HepG2 (cell line): Measurements from ENCODE around the gene DSTN. TPM values are rescaled to one million over a fixed set of nuclear protein-coding genes. Genes with fewer than 3 reads are reported as not detected.

ENCODE experiments used
- ARNTL ChIP-seq: sonication (generic); formaldehyde crosslinking; IDR thresholded peaks from 2 replicates; pipeline ENCODE4 v1.4.0; 2020; ENCODE audit warnings: mild to moderate bottlenecking, missing genetic modification reagents
- JDP2 ChIP-seq: sonication (generic); formaldehyde crosslinking; IDR thresholded peaks from 2 replicates; pipeline ENCODE4 v1.8.1; 2022; ENCODE audit warnings: missing genetic modification reagents, borderline replicate concordance
- RBM39 ChIP-seq: fragments of 200-400 bp; formaldehyde crosslinking; IDR thresholded peaks from one replicate; pipeline ENCODE4 v1.6.1; 2018; ENCODE audit warnings: antibody characterized with exemption, mild to moderate bottlenecking, low read depth, low read length; ENCODE audit not compliant: poor library complexity, severe bottlenecking
- SNRNP70 ChIP-seq: fragments of 200-400 bp; formaldehyde crosslinking; IDR thresholded peaks from 2 replicates; pipeline ENCODE4 v1.6.1; 2017; ENCODE audit warnings: mild to moderate bottlenecking, low read depth, low read length, moderate library complexity
- TMF1 ChIP-seq: sonication (generic); formaldehyde crosslinking; IDR thresholded peaks from 2 replicates; pipeline ENCODE4 v1.8.1; 2022; ENCODE audit warnings: low read depth, missing genetic modification reagents
- XRCC5 ChIP-seq: fragments of 200-400 bp; formaldehyde crosslinking; optimal IDR thresholded peaks from 2 replicates; pipeline ENCODE3; 2017; ENCODE audit warnings: mild to moderate bottlenecking, low read length
- ZFP90 ChIP-seq: sonication (generic); formaldehyde crosslinking; IDR thresholded peaks from 2 replicates; pipeline ENCODE4 v1.8.0; 2022; ENCODE audit warnings: missing genetic modification reagents, mild to moderate bottlenecking, inconsistent platforms, borderline replicate concordance
- ZNF142 ChIP-seq: sonication (generic); formaldehyde crosslinking; IDR thresholded peaks from 2 replicates; pipeline ENCODE4 v1.4.0; 2020; ENCODE audit warnings: missing genetic modification reagents
- ZNF251 ChIP-seq: sonication (generic); formaldehyde crosslinking; IDR thresholded peaks from 2 replicates; pipeline ENCODE4 v1.9.0; 2021; ENCODE audit warnings: mild to moderate bottlenecking, missing genetic modification reagents
- ZNF318 ChIP-seq: sonication (generic); formaldehyde crosslinking; IDR thresholded peaks from 2 replicates; pipeline ENCODE4 v1.4.0; 2020; ENCODE audit warnings: mild to moderate bottlenecking, missing genetic modification reagents
- ZNF350 ChIP-seq: sonication (generic); formaldehyde crosslinking; IDR thresholded peaks from 2 replicates; pipeline ENCODE4 v1.4.0; 2020; ENCODE audit warnings: mild to moderate bottlenecking, low read depth, missing genetic modification reagents, borderline replicate concordance
- ZNF512B ChIP-seq: sonication (generic); formaldehyde crosslinking; IDR thresholded peaks from 2 replicates; pipeline ENCODE4 v1.5.1; 2020; ENCODE audit warnings: missing genetic modification reagents, mild to moderate bottlenecking, borderline replicate concordance
- polyA plus RNA-seq, 8 experiments: library from polyadenylated mRNA; depleted of rRNA in 3 of 8; stranded (reverse) in 7 of 8; unstranded in 1 of 8; fragments of >200 nt; fragmentation: Illumina TruSeq in 4 of 8; extraction: Trizol in 4 of 8; gene quantifications; 2 replicates each; pipeline versions ENCODE4 v1.2.1 to v1.2.3, GENCODE V29; 2011 to 2016; ENCODE audit warnings: low read depth in 4 of 8, missing spikeins in 1 of 8, mixed read lengths in 1 of 8; ENCODE audit not compliant: insufficient read depth in 1 of 8
- total RNA-seq, 5 experiments: library from RNA; depleted of rRNA; stranded (reverse); fragments of >200 nt; fragmentation: Illumina TruSeq; extraction: Trizol; gene quantifications; 2 replicates each; pipeline ENCODE4 v1.2.3, GENCODE V29; 2016; ENCODE audit warnings: low read depth in 1 of 5

DSTN gene
- total and polyA plus RNA-seq, 2 of the 13 experiments (the other 11 are each of a cell fraction or from before 2014, with no cell fraction given): 27.6 to 106 TPM

- TF ChIP-seq ZNF318 (CRISPR knock-in tag) (0 out of 2 replicates have a peak, but pooled peaks have one; percentile 82), TMF1 (CRISPR knock-in tag) (no peak), ZFP90 (CRISPR knock-in tag) (no peak), JDP2 (CRISPR knock-in tag) (no peak), ZNF512B (no peak), XRCC5 (peak; percentile 92), SNRNP70 (no peak), ZNF350 (CRISPR knock-in tag) (no peak), ZNF142 (CRISPR knock-in tag) (0 out of 2 replicates have a peak, but pooled peaks have one; percentile 49), ARNTL (CRISPR knock-in tag) (no peak), RBM39 (peak; percentile 63), ZNF251 (no peak)
These were observed 828 bp upstream of the DSTN start (continued) for GRCh38 chr20:17568972-17569521.
